Measurements from ENCODE around the gene OSER1. TPM values are rescaled to one million over a fixed set of nuclear protein-coding genes. Genes with fewer than 3 reads are reported as not detected.

The OSER1 gene
- total RNA-seq, 1 experiment from 2014 or later: 34.8 TPM

- DNase-seq (no peak), ATAC-seq (no peak)
- peaks cover 64% of the 10 kb centered on the region for H3K36me3 ChIP-seq (ENCODE audit: low read depth, low read length)
- no peaks in the 10 kb centered on the region for H3K9me2 ChIP-seq (replicated peaks; ENCODE audit: low read length)
- no peaks in the 10 kb centered on the region for H3K9me3 ChIP-seq (ENCODE audit: low read length)
- CTCF ChIA-PET: no interaction called here
- no peak for TF ChIP-seq EZH2 (IDR thresholded peaks at IDR 0.05; ENCODE audit: low read length, unreplicated experiment)
- no peak for TF ChIP-seq CTCF (conservative IDR thresholded peaks at IDR 0.05; ENCODE audit: low read depth, low read length)
- TF ChIP-seq EZH2phosphoT487 (IDR thresholded peaks at IDR 0.05; ENCODE audit: borderline replicate concordance, low read length): no peak
- POLR2A ChIA-PET (ENCODE audit: unreplicated experiment): no interaction called here
- peaks cover 37% of the 10 kb centered on the region for H3K4me1 ChIP-seq (ENCODE audit: insufficient read depth, low read length)
- H2AFZ ChIP-seq (ENCODE audit: low read length): no peak overlapping the region
- no peak overlapping the region for H3K4me2 ChIP-seq (ENCODE audit: low read length)
- no peak overlapping the region for H3K27ac ChIP-seq (ENCODE audit: low read length)
- no peak overlapping the region for H3K9ac ChIP-seq (ENCODE audit: low read length)
- H4K20me1 ChIP-seq (ENCODE audit: low read length): no peaks in the 10 kb centered on the region
- no TSS peak for BruUV-seq (replicated peaks)
- H3K79me2 ChIP-seq (ENCODE audit: low read length): peaks cover 62% of the 10 kb centered on the region
- H3K4me3 ChIP-seq (ENCODE audit: low read length): no peak overlapping the region
- H3F3A ChIP-seq (ENCODE audit: low read length, unreplicated experiment): peaks cover 3% of the 10 kb centered on the region
- H3K27me3 ChIP-seq (ENCODE audit: low read length): no peaks in the 10 kb centered on the region
- intact Hi-C loops (cut with micrococcal nuclease): loop anchor here (5.0 kb wide), 1 partner anchor 33 kb away; no protein-coding TSS in a partner anchor
Measured at GRCh38 chr20:44200371-44200770, 10.2 kb downstream of the OSER1 start.

GRCh38 chr20:44199877-44200276 is 10.7 kb downstream of the OSER1 start:
- H3K27ac ChIP-seq (ENCODE audit: low read length): no peak overlapping the region
- no peaks in the 10 kb centered on the region for H3K9me3 ChIP-seq (ENCODE audit: low read length)
- ChIA-PET CTCF (no interaction called here), POLR2A (ENCODE audit: unreplicated experiment) (no interaction called here)
- ATAC-seq (no peak), DNase-seq (no peak)
- H4K20me1 ChIP-seq (ENCODE audit: low read length): no peaks in the 10 kb centered on the region
- H3K9ac ChIP-seq (ENCODE audit: low read length): no peak overlapping the region
- H3K79me2 ChIP-seq (ENCODE audit: low read length): peaks cover 58% of the 10 kb centered on the region
- no peaks in the 10 kb centered on the region for H3K27me3 ChIP-seq (ENCODE audit: low read length)
- H3F3A ChIP-seq (ENCODE audit: low read length, unreplicated experiment): peaks cover 3% of the 10 kb centered on the region
- no TSS peak for BruUV-seq (replicated peaks)
- H2AFZ ChIP-seq (ENCODE audit: low read length): no peak overlapping the region
- TF ChIP-seq EZH2 (IDR thresholded peaks at IDR 0.05; ENCODE audit: low read length, unreplicated experiment): no peak
- TF ChIP-seq EZH2phosphoT487 (IDR thresholded peaks at IDR 0.05; ENCODE audit: borderline replicate concordance, low read length): no peak
- no peak for TF ChIP-seq CTCF (conservative IDR thresholded peaks at IDR 0.05; ENCODE audit: low read depth, low read length)
- H3K36me3 ChIP-seq (ENCODE audit: low read depth, low read length): peaks cover 62% of the 10 kb centered on the region
- no peak overlapping the region for H3K4me2 ChIP-seq (ENCODE audit: low read length)
- peaks cover 32% of the 10 kb centered on the region for H3K4me1 ChIP-seq (ENCODE audit: insufficient read depth, low read length)
- intact Hi-C loops (cut with micrococcal nuclease): loop anchor here (5.0 kb wide), 1 partner anchor 33 kb away; no protein-coding TSS in a partner anchor
- no peak overlapping the region for H3K4me3 ChIP-seq (ENCODE audit: low read length)
- no peaks in the 10 kb centered on the region for H3K9me2 ChIP-seq (replicated peaks; ENCODE audit: low read length)

- peaks cover 62% of the 10 kb centered on the region for H3K36me3 ChIP-seq (ENCODE audit: low read depth, low read length)
- no peak overlapping the region for H2AFZ ChIP-seq (ENCODE audit: low read length)
- peaks cover 52% of the 10 kb centered on the region for H3K79me2 ChIP-seq (ENCODE audit: low read length)
- H3K27me3 ChIP-seq (ENCODE audit: low read length): no peaks in the 10 kb centered on the region
- no peaks in the 10 kb centered on the region for H3F3A ChIP-seq (ENCODE audit: low read length, unreplicated experiment)
- H3K27ac ChIP-seq (ENCODE audit: low read length): no peak overlapping the region
- H3K9me3 ChIP-seq (ENCODE audit: low read length): no peaks in the 10 kb centered on the region
- no peak overlapping the region for H3K4me3 ChIP-seq (ENCODE audit: low read length)
- no peak for DNase-seq
- no peaks in the 10 kb centered on the region for H3K9me2 ChIP-seq (replicated peaks; ENCODE audit: low read length)
- BruUV-seq (replicated peaks): no TSS peak
- no peaks in the 10 kb centered on the region for H4K20me1 ChIP-seq (ENCODE audit: low read length)
- no peak for ATAC-seq
- no peak overlapping the region for H3K9ac ChIP-seq (ENCODE audit: low read length)
- intact Hi-C loops (cut with micrococcal nuclease): no loop called here
- H3K4me2 ChIP-seq (ENCODE audit: low read length): no peak overlapping the region
- POLR2A ChIA-PET (ENCODE audit: unreplicated experiment): no interaction called here
- TF ChIP-seq EZH2 (IDR thresholded peaks at IDR 0.05; ENCODE audit: low read length, unreplicated experiment) (no peak), CTCF (conservative IDR thresholded peaks at IDR 0.05; ENCODE audit: low read depth, low read length) (no peak), EZH2phosphoT487 (IDR thresholded peaks at IDR 0.05; ENCODE audit: borderline replicate concordance, low read length) (no peak)
- H3K4me1 ChIP-seq (ENCODE audit: insufficient read depth, low read length): peaks cover 25% of the 10 kb centered on the region
- CTCF ChIA-PET: no interaction called here
Measured at GRCh38 chr20:44198872-44199271, 11.7 kb downstream of the OSER1 start.
